Subcutaneous adipose tissue (tissue), 4 donors: ENCODE measurements around the gene SGSM1. TPM values are rescaled to one million over a fixed set of nuclear protein-coding genes. Genes with fewer than 3 reads are reported as not detected.

Experiments
- CTCF ChIP-seq: fragments of 450-650 bp; IDR thresholded peaks from one replicate; pipeline ENCODE4 v1.5.1; 2016; ENCODE audit warnings: low read depth, mild to moderate bottlenecking, control low read depth, antibody characterized with exemption, moderate library complexity
- total RNA-seq, 4 donors: library from RNA; depleted of rRNA; stranded (reverse); fragments of >200 nt; gene quantifications; one replicate each; pipeline ENCODE4 v1.1.0, GENCODE V29; 2016

SGSM1 gene
- total RNA-seq, 4 donors from 2014 or later, result under 0.01 to 0.57 (median under 0.01) TPM; not detected in 1

DNA sequence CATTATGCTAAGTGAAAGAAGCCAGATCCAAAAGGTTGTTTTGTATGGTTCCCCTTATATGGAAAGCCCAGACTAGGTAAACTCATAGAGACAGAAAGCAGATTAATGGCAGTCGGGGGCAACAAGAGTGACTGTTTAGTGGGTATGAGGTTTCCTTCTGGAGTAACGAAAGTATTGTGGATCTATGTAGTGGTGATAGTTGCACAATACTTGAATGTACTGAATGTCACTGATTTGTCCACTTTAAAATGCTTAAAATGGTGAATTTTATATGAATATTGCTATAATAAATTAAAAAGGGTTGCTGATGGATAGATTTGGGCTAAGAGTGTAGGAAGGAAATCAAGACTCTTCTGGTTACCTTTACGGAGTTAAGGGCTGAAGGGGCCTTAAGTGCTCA lies 10.0 kb upstream of the SGSM1 start:
- TF ChIP-seq CTCF, result no peak

- no peak for TF ChIP-seq CTCF
These were observed 9.2 kb upstream of the SGSM1 start for GRCh38 chr22:24796860-24797259.

DNA sequence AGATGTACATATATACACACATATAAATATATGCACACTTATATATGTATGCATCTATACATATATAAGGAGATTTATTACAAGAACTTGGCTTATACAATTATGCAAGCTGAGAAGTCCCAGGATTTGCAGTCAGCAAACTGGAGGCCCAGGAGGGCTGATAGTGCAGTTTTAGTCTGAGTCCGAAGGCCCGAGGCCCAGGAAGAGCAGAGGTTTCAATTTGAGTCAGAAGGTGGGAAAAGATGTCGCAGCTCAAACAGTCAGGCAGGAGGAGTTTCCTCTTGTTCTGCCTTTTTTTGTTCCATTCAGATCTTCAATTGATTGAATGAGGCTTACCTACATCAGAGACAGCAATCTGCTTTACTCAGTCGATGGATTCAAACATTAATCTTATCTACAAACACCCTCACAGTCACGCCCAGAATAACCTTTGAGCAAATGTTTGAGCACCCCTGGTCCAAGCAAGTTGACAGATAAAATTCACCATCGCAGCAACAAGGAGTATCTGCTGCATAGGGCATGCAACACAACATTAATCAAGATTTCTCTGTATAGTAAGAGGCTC lies 4.0 kb upstream of the SGSM1 start:
- TF ChIP-seq CTCF, result no peak

DNA sequence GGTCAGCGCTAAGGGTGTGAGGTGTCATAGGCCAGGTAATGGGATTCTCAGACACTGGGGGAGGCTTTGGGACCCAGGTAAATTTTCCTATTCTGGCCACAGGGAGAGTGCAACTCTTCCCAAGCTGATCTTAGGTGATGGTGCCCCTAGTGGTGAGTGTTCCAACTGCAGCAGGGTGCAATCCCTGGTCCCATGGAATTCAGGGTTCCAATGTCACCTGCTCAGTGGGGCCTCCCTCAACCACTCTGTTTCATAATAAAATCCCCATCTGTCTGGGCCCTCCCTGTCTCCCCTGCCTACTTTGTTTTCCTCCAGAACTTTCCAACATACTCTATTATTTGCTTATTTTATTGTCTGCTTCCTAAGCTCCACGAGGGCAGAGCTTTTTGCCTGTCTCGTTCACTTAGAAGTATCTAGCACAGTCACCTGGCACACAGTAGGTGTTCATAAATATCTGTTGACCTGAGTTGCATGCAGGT lies 2.9 kb upstream of the SGSM1 start:
- no peak for TF ChIP-seq CTCF

- TF ChIP-seq CTCF, result no peak
These were observed 621 bp downstream of the SGSM1 start for GRCh38 chr22:24806663-24807001.

DNA sequence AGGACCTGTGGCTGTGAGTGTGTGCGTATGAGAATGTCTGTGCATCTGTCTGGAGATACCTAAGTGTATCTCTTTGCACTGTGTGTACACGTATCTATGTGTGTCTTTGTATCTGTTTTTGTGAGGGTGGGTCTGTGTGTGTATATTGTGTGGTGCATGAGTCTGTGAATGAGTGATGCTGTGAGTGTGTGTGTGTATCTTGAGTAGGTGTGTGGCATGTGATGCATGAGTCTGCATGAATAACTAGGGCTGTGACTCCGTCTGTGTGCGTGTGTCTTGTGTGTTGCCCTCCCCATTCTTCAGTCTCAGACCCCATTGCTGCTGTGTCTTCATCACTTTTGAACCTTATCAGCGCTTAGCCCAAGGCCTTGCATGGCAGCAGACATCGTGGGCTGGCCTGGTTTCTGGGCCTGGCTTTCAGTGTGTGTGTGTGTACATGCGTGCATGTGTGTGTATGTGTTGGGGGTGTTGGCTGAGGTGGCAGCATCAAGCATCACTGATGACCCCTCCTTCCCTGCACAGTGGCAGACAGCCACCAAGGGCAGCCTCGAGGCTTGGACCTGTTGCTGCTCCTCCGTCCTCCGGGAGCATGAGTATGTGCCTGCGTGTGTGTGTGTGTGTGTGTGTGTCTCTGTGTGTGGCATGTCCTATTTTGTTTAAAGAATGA lies 1.4 kb downstream of the SGSM1 start:
- no peak for TF ChIP-seq CTCF

- no peak for TF ChIP-seq CTCF
These were observed 3.3 kb downstream of the SGSM1 start for GRCh38 chr22:24809331-24809730.
